Measurements from ENCODE around the gene RD3L.
"Not testable (repeated sequence)": the region's sequence is repeated elsewhere in the genome, so short reads cannot be mapped to it uniquely, and the experiment has no call there.

The RD3L gene

DNA sequence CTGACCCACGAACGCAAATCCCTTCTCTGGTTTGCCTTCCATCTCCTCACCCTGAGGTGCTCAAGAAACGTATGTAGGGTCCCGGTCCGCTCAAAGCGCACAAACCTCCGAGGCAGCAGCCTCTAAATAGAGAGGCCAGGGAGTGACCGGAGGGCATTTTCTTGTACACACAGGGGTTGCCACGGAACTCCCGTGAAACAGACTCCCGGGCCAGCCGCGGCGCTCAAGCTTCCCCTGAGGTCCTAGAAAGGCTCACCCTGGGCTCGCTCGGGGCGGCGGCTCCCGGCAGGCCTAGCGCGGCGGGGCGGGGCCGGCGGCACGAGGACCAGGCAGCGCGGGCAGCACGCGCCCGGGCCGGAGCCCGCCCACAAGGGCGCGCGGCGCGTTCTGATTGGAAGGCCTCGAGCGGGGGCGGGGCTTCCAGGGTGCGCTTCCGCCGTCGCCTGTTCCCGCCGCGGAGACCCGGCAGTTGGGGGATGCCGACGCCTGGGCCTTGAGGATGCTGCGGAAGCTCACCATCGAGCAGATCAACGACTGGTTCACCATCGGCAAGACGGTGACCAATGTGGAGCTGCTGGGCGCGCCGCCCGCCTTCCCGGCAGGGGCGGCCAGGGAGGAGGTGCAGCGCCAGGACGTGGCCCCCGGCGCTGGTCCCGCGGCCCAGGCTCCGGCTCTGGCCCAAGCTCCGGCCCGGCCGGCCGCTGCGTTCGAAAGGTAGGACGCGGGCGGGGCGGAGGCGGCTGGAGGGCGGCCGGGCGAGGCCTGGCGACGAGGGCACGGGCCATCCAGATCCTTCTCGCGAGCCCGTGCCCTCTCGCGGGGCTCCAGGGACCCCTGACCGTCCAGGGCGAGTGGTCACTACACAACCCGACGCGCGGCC, 14.1 kb downstream of the RD3L start, which contains the start of gene TDRD9:
TSS of gene TDRD9 (plus strand) at position 446 of the 880 bp plus-strand sequence. CDS start at position 500, 54 bp downstream.
- no peak for DNase-seq (ENCODE audit: low read depth)

DNA sequence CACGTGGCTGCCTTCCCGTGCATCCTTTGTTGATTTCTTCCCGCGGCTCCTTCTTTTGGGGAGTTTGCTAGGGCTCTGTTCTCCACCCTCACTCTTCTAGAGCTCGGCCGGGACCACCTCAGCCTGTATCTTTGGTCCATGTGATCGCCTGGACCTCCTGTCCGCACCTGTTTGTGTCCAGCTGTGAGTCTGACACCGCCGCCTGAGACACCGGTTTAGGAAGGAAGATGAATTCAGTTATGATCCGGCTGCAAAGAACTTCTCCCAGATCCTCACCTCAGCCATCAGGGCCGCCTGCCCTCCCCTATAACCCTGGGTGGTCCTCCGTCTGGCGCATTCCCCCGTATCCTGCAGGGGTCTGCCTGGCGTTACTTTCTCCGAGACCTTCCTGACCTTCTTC, 14.8 kb downstream of the RD3L start:
- no peak for DNase-seq (ENCODE audit: low read depth)

DNA sequence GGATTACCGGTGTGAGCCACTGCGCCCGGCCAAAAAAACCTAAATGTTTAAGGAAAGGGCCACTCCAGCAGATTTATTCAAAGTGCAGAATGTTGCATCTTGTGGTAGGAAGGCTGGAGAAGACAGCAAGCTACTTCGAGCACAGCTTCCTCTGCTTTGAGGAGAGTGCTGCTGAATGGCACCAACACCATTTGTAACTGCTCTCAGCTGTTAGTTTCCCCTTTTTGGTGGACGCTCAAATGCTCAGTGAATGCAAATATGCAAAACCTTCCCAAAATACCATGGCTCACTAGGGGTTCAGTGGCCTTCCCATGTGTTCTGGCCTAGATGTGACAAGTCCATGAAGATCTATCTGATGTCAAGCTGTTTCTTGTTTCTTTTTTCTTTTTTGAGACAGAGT, 17.0 kb downstream of the RD3L start:
- DNase-seq (ENCODE audit: low read depth), result no peak

DNA sequence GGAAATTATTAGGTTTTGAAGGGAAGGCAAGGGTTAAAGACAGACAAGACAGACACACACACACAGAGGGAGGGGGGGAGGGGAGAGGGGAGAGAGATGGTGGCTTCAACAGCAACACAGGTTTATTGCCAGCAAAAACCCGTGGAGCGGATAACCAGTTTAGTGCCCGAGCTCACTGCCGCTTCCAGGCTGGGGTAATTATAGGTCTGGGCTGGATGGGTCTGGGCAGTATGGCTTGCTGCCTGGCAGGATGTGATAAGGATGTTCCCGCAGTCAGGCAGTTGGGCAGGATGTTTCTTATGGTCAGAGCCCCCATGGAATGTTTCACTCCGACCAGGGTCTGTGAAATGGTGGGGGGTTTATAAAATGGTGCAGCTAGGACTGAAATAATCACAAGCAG, 18.5 kb downstream of the RD3L start:
- DNase-seq (ENCODE audit: low read depth), result no peak

DNA sequence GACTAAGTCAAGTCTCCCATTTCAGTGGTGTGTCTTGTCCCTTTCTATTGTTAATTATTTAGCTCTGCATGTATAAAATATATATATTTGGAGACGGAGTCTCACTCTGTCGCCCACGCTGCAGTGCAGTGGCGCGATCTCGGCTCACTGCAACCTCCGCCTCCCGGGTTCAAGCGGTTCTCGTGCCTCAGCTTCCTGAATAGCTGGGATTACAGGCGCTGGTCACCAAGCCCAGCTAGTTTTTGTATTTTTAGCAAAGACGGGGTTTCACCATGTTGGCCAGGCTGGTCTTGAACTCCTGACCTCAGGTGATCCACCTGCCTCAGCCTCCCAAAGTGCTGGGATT, 20.5 kb downstream of the RD3L start:
- not testable (repeated sequence) for DNase-seq (ENCODE audit: low read depth)

DNA sequence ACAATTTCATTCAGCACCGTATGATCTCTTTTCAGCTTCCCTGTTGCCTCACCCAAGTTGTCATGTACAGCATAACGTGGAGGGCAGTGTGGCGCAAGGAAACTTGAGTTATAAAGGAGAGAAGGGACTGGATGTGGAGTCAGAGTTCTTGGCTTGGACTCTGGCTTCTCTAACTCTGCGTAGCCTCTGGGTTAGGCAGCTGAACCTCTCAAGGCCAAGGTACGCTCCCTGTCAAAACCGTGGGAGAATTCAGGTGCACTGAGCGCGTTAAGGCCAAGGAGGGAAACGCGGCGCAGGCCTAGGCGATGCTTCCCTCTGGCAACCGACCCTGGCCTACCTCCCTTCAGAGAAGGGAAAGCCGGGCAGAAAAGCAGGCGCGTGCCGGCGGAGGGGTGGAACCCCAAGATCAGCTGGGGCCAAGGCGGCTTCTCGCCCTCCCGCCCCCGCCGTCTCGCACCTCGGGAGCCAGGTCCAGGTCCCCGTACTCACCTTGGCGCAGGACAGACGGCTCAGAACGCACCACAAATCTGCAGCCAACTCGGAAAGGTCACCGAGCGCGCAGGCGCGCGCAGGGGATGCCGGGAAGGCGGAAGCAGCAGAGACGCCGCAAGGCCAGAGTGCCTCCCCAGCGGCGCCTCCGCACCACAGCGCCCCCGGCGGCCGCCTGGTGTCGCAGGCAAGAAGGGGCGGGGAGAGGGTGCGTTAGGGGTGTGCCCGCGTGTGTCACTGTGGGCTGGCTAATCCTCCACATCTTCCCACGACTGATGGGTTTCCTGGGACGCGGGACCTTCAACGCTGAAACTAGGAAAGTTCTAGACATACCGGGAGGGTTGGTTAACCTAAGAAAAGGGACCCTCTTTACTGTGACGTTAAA, 21.1 kb downstream of the RD3L start:
- peak; percentile 90 for DNase-seq (ENCODE audit: low read depth)

DNA sequence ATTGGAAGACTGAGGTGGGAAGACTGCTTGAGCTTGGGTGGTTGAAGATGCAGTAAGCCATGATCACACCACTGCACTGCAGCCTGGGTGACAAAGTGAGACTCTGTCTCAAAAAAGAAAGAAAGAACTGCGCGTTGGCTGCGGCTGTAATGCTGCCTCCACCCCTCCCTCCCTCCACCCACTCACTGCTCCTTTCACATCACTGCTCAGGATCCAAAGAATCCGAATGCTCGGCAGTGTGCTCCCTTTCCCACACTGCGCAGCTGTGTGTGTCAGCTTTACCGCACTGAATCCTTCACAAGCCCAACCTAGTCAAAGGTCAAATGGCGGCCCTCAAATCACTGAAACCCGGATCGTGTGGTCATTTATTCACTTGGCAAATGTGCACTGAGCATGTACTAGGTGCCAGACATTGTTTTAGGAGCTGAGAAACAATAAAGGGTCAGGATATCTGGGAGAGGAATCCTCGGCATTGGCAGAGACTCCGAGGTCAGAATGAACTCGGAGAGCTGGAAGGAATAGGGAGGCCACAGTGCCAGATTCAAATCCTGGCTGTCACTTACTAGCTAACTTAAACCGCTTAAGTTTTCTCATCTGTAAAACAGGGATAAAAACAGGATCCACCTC, 25.6 kb downstream of the RD3L start:
- DNase-seq (ENCODE audit: low read depth), result no peak

DNA sequence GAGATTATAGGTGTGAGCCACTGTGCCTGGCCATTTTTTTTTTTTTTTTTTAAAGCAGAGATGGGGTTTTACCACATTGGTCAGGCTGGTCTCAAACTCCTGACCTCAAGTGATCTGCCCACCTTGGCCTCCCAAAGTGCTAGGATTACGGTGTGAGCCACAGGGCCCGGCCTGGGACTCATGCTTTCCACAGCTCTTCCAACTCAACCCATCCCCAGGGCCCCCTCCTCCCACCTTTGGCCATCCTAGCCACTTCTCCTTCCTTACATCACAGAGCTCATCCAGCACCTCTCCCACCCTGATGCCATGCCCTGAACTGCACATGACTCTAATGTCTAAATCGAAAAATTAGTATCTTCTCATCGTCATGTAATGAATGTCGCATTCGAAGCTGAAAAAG, 26.7 kb downstream of the RD3L start:
- no peak for DNase-seq (ENCODE audit: low read depth)

DNA sequence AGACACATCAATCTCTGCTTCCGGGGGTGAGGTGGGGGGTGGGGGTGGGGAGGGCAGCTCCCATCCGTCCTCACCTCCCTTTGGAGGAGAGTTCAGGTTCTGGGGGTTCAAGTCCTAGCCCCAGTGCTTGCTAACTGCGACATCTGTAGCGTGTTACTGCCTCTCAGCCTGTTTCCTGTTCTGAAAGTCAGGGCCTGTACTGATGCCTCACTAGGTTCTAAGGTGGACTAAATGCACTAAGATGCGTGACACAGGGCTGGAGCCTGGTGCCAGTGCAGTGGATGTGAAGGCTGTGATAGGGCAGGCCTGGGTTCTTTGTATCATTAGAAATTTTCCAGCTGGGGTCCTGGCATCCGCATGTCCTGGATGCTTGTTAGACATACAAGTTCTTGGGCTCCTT, 31.3 kb downstream of the RD3L start:
- DNase-seq (ENCODE audit: low read depth), result no peak

DNA sequence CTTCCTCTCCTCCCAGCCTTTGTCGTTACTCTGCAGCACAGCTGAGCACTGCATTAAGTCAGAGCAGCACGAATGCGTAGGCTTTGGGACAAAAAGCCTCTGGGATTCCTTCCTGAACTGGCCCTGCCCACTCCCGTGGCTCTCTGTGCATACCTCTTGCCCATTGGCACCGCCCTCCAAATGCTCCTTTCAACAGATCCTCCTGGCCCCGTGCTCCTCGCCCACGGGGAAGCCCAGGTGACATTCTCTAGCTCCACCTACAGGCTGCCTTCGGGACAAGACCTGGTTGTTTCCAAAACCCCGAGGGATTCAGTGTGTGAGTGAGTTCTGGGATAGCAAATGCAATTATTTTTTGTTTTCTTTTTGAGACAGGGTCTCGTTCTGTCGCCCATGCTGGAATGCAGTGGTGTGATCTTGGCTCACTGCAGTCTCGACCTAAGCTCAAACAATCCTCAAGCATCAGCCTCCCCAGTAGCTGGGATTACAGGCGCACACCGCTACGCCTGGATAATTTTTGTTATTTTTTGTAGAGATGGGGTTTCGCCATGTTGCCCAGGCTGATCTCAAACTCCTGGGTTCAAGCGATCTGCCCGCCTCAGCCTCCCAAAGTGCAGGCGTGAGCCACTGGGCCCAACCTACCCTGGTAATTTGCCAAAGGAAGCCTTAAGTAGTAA, 31.9 kb downstream of the RD3L start:
- DNase-seq (ENCODE audit: low read depth), result peak; percentile 82

DNA sequence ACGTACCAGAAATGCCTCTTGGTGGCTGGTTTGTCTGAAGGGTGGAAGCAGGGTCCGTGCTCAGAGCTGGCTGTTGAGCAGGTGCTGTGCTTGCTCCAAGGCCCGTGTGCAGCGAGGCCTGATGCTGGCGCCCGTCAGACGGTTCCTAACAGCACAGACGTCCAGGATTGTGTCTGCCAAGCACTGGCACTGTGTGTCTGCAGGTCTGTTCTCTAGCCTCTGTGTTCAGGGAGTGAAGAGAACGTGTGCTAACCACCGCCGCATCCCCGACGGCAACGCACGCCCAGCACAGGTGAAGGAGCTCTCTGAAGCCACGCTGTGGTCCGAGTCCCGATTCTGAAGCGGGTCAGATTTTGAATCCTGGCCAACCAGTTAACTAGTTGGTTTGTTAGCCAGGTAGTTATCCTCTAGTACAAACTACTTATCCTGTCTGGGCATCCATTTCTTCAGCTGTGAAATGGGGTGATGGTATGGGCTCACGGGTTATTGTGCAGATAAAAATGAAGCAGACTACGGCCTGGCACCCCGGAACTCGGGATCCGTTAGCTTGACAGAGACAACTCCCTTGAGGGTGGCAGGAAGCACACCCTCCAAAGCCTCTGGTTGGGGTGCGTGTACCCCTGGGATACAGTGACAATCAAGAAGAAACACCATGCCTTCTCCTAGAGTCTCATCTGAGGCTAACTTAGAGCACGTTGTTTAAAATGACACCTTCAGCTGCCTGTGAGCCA, 32.6 kb downstream of the RD3L start:
- DNase-seq (ENCODE audit: low read depth), result no peak

DNA sequence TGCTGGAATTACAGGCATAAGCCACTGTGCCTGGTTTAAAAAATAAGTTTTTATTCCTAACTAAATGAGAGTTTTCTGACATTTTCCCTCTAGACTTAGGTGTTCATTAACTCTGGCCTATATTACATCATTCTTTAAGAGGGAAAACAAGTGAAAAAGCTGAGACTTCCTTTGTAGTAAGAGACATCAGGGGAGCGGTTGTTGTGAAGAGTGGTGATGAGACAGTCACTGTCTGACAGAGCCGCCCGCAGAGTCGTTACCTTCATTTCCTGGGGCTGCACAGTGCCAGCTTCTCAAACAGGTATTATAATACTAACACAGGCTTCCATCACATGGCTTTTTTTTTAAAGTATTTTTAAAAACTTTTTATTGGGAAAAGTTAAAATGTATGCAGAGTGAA, 33.7 kb downstream of the RD3L start:
- DNase-seq (ENCODE audit: low read depth), result no peak

DNA sequence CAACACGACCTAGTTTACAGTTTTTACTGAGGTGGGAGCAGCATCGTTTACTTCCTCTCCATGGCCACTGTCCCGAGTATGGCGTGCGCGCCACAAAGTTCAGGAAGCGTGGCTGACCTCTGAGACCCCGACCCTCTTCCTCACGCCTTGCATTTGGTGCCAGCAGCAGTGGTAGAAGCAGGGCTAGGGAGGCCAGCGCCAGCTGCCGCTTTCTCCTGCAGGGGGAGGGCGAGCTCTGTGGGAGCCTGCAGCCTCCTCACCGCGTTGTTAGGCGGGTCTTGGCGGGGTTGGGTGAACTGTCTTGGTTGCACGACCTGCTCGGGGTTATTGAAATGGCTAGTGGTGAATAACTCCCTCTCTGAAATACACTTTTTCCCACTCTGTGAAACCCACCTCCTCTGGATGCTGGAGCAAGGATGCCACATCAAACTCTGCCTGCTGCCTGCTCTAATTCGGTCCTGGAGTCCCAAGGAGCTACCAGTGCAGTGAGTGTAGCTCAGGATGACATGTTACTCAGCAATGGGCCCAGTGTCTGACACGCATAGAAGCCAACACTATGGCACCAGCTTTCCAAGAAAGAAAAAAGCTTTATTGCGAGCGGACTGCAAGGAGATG, 36.4 kb downstream of the RD3L start:
- DNase-seq (ENCODE audit: low read depth), result peak; percentile 37

DNA sequence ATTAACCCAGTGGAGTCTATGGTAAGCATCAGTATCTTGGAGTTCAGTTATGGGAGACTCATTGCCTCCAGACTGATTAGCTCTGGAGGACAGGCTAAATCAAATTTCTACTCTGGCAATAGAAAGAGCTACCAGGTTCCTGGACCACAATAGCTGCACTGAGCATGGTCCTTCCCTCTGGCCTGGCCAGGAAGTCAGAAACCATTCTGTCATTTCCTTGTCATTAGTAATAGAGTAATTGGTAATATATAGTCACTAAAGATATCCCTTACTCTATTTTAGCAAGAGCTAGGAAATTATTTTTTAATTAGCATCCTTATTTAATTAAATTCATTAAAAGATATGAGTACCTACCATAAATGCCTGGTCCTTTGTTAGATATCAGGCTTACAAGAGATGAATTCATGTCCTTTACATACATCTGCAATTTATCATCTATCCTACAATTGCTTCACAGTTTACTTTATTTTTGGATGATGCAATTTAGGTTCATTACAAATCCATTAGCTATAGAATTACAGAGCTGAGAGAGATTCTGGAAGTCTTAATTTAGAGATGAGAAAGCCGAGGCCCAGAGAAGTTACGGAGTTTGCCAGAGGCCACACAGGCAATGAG, 37.7 kb downstream of the RD3L start:
- no peak for DNase-seq (ENCODE audit: low read depth)

DNA sequence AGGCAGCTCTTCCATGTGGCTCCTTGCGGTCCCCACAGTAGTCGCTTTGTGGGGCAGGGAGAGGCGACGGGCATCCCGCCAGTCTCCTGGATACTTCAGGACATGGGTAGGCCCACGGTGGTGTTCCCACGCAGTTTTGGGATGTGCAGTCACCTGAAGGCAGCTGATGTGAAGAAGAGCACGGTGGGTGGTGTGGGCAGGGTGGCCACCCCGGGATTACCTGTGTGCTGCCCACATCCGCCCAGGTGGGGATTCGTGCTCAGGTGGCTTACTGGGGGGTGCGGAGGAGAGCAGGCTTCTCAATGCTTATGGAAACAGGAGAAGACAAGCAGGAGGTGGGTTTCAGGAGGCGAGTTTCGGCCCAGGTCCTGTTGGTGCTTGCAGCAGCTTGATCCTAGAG, 42.5 kb downstream of the RD3L start:
- no peak for DNase-seq (ENCODE audit: low read depth)

DNA sequence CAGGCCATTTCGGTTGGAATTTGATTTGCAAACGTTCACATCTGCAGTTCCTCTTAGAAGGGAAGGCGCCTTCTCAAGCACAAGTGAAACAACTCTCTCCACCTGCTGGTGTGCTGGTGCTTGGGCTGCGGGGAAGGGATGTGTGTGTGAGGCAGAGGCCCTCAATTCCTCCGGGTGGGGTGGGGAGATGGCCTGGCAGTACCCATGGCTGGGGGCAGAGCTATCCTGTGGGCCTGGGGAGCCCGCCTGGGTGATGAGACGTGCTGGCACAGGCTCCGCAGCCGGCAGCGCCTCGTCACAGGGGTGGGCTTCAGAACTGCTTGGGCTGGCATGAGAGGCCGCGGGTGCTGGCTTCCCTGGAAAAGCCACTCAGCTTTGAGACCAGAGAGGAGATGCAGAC, 43.0 kb downstream of the RD3L start:
- DNase-seq (ENCODE audit: low read depth), result no peak

DNA sequence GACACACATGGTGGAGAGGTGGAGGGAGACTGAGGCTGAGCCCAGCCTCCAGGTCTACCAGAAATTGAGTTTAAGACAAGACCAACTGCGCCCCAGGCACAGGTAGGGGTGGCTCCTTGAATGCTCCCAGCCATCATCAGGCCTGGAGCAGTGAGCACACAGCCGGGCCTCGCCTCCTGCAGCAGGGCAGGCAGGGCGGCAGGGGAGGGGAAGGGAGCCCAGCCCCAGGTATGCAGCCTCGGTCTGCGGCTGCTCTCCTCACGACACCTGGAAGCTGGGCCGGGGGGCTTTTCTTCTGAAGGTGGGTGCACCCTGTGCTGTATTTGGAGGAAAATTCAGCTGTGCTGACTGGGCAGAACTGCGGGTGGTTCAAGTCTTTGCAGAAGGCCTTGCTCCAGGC, 43.6 kb downstream of the RD3L start:
- DNase-seq (ENCODE audit: low read depth), result no peak

DNA sequence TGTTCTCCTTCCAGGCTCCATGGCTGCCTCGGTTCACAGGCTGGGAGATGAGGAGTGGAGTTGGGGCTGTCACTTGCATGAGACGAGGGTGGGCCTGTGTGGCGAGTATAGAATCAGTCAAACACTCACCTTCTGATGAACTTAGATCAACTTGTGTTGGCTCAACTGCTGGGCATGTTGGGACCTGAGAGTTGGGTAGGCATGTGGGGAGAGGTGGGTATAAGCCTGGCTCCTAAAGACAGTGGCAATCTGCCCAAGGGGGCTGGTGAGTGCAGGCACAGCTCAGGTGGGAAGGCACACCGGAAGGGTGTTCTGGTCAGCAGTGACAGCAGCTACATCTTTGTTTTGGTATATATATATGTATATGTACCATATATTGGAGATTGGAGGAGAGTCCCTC, 44.1 kb downstream of the RD3L start:
- DNase-seq (ENCODE audit: low read depth), result no peak

DNA sequence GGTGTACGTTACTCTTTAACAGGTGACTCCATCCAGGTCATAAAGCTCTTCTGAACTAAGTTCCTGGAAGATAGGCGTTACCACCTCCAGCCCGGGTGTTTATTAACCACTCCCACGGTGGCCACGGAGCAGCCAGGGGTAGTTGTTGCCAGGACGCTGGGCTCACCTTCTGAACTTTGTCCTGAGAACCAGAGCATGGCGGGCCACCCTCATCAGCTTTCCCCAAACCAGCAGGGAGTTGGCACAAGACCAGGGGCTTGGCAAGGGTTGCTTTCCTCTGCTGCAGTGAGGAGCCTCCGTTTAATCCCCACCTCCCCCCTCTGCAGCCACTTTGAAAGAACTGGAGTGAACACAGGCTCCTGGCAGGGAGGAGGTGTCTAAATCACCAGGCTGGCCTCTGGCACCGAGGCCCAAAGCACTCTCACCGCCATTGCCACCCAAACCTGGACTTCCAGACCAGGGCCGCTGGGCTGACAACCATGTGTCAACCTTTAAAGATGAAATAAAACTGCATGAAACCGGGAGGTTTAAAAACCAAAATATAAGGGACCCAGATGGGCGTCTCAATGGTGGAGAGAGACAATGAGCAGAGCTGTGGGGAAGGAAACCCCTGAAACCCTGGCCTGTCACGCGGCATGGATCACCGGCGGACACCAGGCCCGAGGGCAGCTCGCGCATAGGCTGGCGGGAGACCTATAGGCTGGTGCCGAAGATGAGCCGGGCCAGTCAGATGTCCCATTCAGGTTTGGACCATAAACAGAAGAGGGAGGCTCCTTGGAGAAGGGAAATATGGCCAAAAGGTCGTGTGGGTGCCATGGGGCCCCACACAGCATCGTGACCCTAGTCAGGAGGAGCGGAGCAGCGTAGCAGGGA, 45.0 kb downstream of the RD3L start:
- DNase-seq (ENCODE audit: low read depth), result no peak

DNA sequence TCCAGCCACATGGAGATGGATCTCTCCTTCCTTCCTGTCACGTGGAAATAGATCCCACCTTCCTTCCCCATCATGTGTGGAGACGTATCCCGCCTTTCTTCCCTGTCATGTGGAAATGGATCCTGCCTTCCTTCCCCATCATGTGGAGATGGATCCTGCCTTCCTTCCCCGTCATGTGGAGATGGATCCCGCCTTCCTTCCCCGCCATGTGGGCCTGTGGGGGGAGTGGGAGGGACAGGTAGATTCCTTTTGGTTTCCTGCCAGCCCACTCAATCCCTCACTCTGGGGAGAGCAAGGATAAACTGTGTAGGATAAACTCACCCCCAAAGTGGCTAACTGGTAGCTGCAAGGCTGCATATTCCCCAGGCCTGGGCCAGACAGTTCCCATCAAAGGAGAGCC, 45.8 kb downstream of the RD3L start:
- no peak for DNase-seq (ENCODE audit: low read depth)
